ENCODE measurements around the gene ERO1A.
A peak's percentile ranks its signal among the peaks of the same experiment; 100 is the strongest.

The ERO1A gene

GRCh38 chr14:52703664-52704063, 8.3 kb upstream of the ERO1A start:
- TF ChIP-seq, protein P1, sequence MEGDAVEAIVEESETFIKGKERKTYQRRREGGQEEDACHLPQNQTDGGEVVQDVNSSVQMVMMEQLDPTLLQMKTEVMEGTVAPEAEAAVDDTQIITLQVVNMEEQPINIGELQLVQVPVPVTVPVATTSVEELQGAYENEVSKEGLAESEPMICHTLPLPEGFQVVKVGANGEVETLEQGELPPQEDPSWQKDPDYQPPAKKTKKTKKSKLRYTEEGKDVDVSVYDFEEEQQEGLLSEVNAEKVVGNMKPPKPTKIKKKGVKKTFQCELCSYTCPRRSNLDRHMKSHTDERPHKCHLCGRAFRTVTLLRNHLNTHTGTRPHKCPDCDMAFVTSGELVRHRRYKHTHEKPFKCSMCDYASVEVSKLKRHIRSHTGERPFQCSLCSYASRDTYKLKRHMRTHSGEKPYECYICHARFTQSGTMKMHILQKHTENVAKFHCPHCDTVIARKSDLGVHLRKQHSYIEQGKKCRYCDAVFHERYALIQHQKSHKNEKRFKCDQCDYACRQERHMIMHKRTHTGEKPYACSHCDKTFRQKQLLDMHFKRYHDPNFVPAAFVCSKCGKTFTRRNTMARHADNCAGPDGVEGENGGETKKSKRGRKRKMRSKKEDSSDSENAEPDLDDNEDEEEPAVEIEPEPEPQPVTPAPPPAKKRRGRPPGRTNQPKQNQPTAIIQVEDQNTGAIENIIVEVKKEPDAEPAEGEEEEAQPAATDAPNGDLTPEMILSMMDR (IDR thresholded peaks at IDR 0.05; ENCODE audit: low read depth, low read length, missing control alignments) = no peak
- no peak for DNase-seq
- H3K36me3 ChIP-seq (replicated peaks) = peaks cover 2% of the 10 kb centered on the region
- H3K4me3 ChIP-seq (ENCODE audit: low read depth, low read length) = no peak overlapping the region
- in situ Hi-C loops (cut with HindIII; ENCODE audit: low pct_ligation_motif_present, low sequenced_read_pairs) = no loop called here
- no peaks in the 10 kb centered on the region for H3K27me3 ChIP-seq (replicated peaks)
- H3K27ac ChIP-seq = peak overlapping the region; percentile 32

- in situ Hi-C loops (cut with HindIII; ENCODE audit: low pct_ligation_motif_present, low sequenced_read_pairs) = no loop called here
- Histone ChIP-seq H3K27me3 (replicated peaks) (no peaks in the 10 kb centered on the region), H3K27ac (peak overlapping the region; percentile 32), H3K36me3 (replicated peaks) (no peaks in the 10 kb centered on the region), H3K4me3 (ENCODE audit: low read depth, low read length) (no peak overlapping the region)
- TF ChIP-seq, protein P1 (IDR thresholded peaks at IDR 0.05; ENCODE audit: low read depth, low read length, missing control alignments) = no peak
- peak; percentile 91 for DNase-seq
Measured at GRCh38 chr14:52703225-52703624, 7.9 kb upstream of the ERO1A start.

GRCh38 chr14:52701223-52701622, 5.9 kb upstream of the ERO1A start:
- Histone ChIP-seq H3K27ac (no peak overlapping the region), H3K36me3 (replicated peaks) (no peaks in the 10 kb centered on the region), H3K27me3 (replicated peaks) (no peaks in the 10 kb centered on the region), H3K4me3 (ENCODE audit: low read depth, low read length) (no peak overlapping the region)
- TF ChIP-seq, protein P1 (IDR thresholded peaks at IDR 0.05; ENCODE audit: low read depth, low read length, missing control alignments) = no peak
- in situ Hi-C loops (cut with HindIII; ENCODE audit: low pct_ligation_motif_present, low sequenced_read_pairs) = no loop called here
- DNase-seq = no peak

DNA sequence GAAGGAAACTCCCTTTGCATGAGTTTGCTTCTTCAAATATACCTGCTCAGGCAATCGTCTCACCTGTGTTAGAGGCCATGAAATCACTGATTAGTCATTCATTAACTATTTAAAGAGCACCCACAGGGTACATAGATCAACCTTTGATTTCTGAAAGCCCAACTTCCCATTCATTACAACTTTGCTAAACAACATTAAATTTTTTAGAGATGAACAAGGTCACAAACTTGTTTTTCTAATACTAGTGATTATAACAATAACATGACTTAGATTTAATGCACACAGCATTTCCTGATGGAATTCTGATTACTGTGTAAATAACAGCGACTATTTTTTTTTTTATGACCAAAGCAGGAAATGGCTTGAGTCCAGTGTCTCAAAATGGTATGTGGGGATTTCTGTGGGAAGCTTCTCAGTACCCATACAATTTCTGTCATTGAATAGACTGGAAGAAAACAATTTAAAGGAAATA, 5.4 kb upstream of the ERO1A start:
- DNase-seq = no peak
- no peaks in the 10 kb centered on the region for H3K36me3 ChIP-seq (replicated peaks)
- in situ Hi-C loops (cut with HindIII; ENCODE audit: low pct_ligation_motif_present, low sequenced_read_pairs) = no loop called here
- H3K4me3 ChIP-seq (ENCODE audit: low read depth, low read length) = no peak overlapping the region
- no peaks in the 10 kb centered on the region for H3K27me3 ChIP-seq (replicated peaks)
- TF ChIP-seq, protein P1 (IDR thresholded peaks at IDR 0.05; ENCODE audit: low read depth, low read length, missing control alignments) = no peak
- no peak overlapping the region for H3K27ac ChIP-seq

DNA sequence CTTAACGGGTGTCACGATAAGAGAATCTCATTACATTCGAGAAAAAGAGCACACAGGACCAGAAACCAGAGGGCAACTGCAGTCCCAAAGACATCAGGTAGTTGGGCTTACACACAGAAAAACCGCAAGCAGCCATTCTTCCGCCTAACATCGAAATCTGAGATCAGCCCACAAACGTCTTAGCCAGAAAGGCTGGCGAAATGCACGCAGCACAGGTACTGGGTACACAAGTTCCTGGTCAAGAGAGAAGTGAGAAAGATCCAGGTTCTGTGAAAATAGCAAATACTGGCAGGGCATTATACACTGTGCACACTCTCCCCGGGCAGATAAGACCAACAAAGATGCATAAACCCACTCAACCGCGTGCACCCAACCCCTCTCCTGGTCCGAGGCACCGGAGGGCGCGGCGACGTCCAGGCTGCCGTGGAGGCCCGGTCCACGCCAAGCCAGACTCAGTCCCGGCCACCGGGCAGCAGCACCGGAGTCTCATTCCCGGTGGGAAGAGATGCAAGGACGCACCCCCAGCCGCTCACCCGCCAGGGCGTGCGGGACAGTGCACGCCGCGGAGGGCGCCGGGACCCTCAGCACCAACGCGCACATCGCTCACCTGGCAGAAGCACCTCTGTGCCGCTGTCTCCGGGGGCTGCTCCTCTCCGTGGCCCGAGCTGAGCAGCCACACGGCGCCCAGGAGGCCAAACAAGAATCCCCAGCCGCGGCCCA, 437 bp downstream of the ERO1A start:
- DNase-seq = peak; percentile 16
- Histone ChIP-seq H3K27ac (peak overlapping the region; percentile 94), H3K36me3 (replicated peaks) (no peaks in the 10 kb centered on the region), H3K4me3 (ENCODE audit: low read depth, low read length) (peak overlapping the region; percentile 95), H3K27me3 (replicated peaks) (no peaks in the 10 kb centered on the region)
- in situ Hi-C loops (cut with HindIII; ENCODE audit: low pct_ligation_motif_present, low sequenced_read_pairs) = no loop called here
- TF ChIP-seq, protein P1 (IDR thresholded peaks at IDR 0.05; ENCODE audit: low read depth, low read length, missing control alignments) = no peak

DNA sequence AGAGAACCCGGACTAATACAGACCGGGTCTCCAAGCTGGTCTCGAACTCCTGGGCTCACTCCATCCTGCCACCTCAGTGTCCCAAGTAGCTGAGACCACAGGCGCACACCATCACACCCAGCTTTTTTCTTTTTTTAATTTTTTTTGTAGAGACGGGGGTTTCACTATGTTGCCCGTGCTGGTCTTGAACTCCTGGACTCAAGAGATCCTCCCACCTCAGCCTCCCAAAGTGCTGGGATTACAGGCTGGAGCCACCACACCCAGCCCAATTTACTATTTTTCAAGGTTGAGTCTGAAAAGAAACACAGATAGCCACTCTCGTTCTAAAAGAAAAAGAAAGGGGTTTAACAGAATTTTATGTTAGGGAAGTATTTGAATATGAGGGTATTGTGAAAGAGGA, 1.8 kb downstream of the ERO1A start:
- H3K27ac ChIP-seq = no peak overlapping the region
- no peak for DNase-seq
- H3K36me3 ChIP-seq (replicated peaks) = no peaks in the 10 kb centered on the region
- no peaks in the 10 kb centered on the region for H3K27me3 ChIP-seq (replicated peaks)
- no peak overlapping the region for H3K4me3 ChIP-seq (ENCODE audit: low read depth, low read length)
- TF ChIP-seq, protein P1 (IDR thresholded peaks at IDR 0.05; ENCODE audit: low read depth, low read length, missing control alignments) = no peak
- in situ Hi-C loops (cut with HindIII; ENCODE audit: low pct_ligation_motif_present, low sequenced_read_pairs) = no loop called here

Data from brain microvascular endothelial cell (primary cell).